ENCODE data around the gene SPIB. TPM values are rescaled to one million over a fixed set of nuclear protein-coding genes. Genes with fewer than 3 reads are reported as not detected.

The SPIB gene
- total RNA-seq, 2 experiments from 2014 or later = 0.36 to 0.47 TPM

- intact Hi-C loops (cut with micrococcal nuclease) = no loop called here
- no peaks in the 10 kb centered on the region for H3K27me3 Mint-ChIP-seq (ENCODE audit: low read depth)
- H3K36me3 Mint-ChIP-seq (ENCODE audit: low read depth) = peaks cover 36% of the 10 kb centered on the region
- no peaks in the 10 kb centered on the region for H3K4me1 Mint-ChIP-seq (ENCODE audit: low read depth)
- H3K4me3 Mint-ChIP-seq = no peak overlapping the region
- H3K9me3 Mint-ChIP-seq = no peaks in the 10 kb centered on the region
- CTCF ChIA-PET = interaction anchor here (0.6 kb wide), 1 partner anchor 57 kb away, joined by 3 read pairs; no protein-coding TSS in a partner anchor
- no peak for DNase-seq
- no peak overlapping the region for H3K27ac Mint-ChIP-seq
Observed at GRCh38 chr19:50398675-50399367, 19.9 kb upstream of the SPIB start.

GRCh38 chr19:50399368-50399745, 19.4 kb upstream of the SPIB start:
- no peaks in the 10 kb centered on the region for H3K9me3 Mint-ChIP-seq
- H3K36me3 Mint-ChIP-seq (ENCODE audit: low read depth) = peaks cover 35% of the 10 kb centered on the region
- no peak overlapping the region for H3K4me3 Mint-ChIP-seq
- intact Hi-C loops (cut with micrococcal nuclease) = no loop called here
- DNase-seq = no peak
- CTCF ChIA-PET = no interaction called here
- H3K4me1 Mint-ChIP-seq (ENCODE audit: low read depth) = no peaks in the 10 kb centered on the region
- no peaks in the 10 kb centered on the region for H3K27me3 Mint-ChIP-seq (ENCODE audit: low read depth)
- H3K27ac Mint-ChIP-seq = no peak overlapping the region

- intact Hi-C loops (cut with micrococcal nuclease) = no loop called here
- Mint-ChIP-seq H3K36me3 (ENCODE audit: low read depth) (peaks cover 41% of the 10 kb centered on the region), H3K4me3 (no peak overlapping the region), H3K27ac (no peak overlapping the region), H3K4me1 (ENCODE audit: low read depth) (no peaks in the 10 kb centered on the region), H3K9me3 (no peaks in the 10 kb centered on the region), H3K27me3 (ENCODE audit: low read depth) (no peaks in the 10 kb centered on the region)
- CTCF ChIA-PET = no interaction called here
- no peak for DNase-seq
Observed at GRCh38 chr19:50401605-50402450, 16.9 kb upstream of the SPIB start.

- intact Hi-C loops (cut with micrococcal nuclease) = no loop called here
- no peak for DNase-seq
- Mint-ChIP-seq H3K36me3 (ENCODE audit: low read depth) (peaks cover 43% of the 10 kb centered on the region), H3K27me3 (ENCODE audit: low read depth) (no peaks in the 10 kb centered on the region), H3K4me3 (no peak overlapping the region), H3K4me1 (ENCODE audit: low read depth) (no peaks in the 10 kb centered on the region), H3K9me3 (no peaks in the 10 kb centered on the region), H3K27ac (no peak overlapping the region)
- CTCF ChIA-PET = no interaction called here
Observed at GRCh38 chr19:50402544-50403301, 16.0 kb upstream of the SPIB start.

- Mint-ChIP-seq H3K4me1 (ENCODE audit: low read depth) (no peaks in the 10 kb centered on the region), H3K27ac (no peak overlapping the region), H3K9me3 (no peaks in the 10 kb centered on the region), H3K27me3 (ENCODE audit: low read depth) (no peaks in the 10 kb centered on the region), H3K4me3 (no peak overlapping the region), H3K36me3 (ENCODE audit: low read depth) (peaks cover 43% of the 10 kb centered on the region)
- CTCF ChIA-PET = no interaction called here
- no peak for DNase-seq
- intact Hi-C loops (cut with micrococcal nuclease) = no loop called here
Observed at GRCh38 chr19:50406156-50406820, 12.4 kb upstream of the SPIB start.

- DNase-seq = no peak
- no peaks in the 10 kb centered on the region for H3K27me3 Mint-ChIP-seq (ENCODE audit: low read depth)
- no peaks in the 10 kb centered on the region for H3K4me1 Mint-ChIP-seq (ENCODE audit: low read depth)
- intact Hi-C loops (cut with micrococcal nuclease) = no loop called here
- CTCF ChIA-PET = no interaction called here
- no peak overlapping the region for H3K27ac Mint-ChIP-seq
- no peaks in the 10 kb centered on the region for H3K9me3 Mint-ChIP-seq
- no peak overlapping the region for H3K4me3 Mint-ChIP-seq
- H3K36me3 Mint-ChIP-seq (ENCODE audit: low read depth) = peaks cover 43% of the 10 kb centered on the region
Observed at GRCh38 chr19:50406829-50407228, 11.9 kb upstream of the SPIB start.

GRCh38 chr19:50409347-50409746, 9.4 kb upstream of the SPIB start:
- H3K27me3 Mint-ChIP-seq (ENCODE audit: low read depth) = no peaks in the 10 kb centered on the region

GRCh38 chr19:50410109-50410508, 8.6 kb upstream of the SPIB start:
- Mint-ChIP-seq H3K4me1 (ENCODE audit: low read depth) (no peaks in the 10 kb centered on the region), H3K27ac (no peak overlapping the region), H3K36me3 (ENCODE audit: low read depth) (peaks cover 49% of the 10 kb centered on the region), H3K27me3 (ENCODE audit: low read depth) (no peaks in the 10 kb centered on the region), H3K4me3 (no peak overlapping the region), H3K9me3 (no peaks in the 10 kb centered on the region)
- CTCF ChIA-PET = interaction anchor here (0.7 kb wide), 1 partner anchor 40 kb away, joined by 3 read pairs; no protein-coding TSS in a partner anchor
- intact Hi-C loops (cut with micrococcal nuclease) = no loop called here
- DNase-seq = no peak

More at GRCh38 chr19:50409347-50409746, 9.4 kb upstream of the SPIB start:
- DNase-seq = no peak
- Mint-ChIP-seq H3K4me1 (ENCODE audit: low read depth) (no peaks in the 10 kb centered on the region), H3K4me3 (no peak overlapping the region), H3K9me3 (no peaks in the 10 kb centered on the region), H3K36me3 (ENCODE audit: low read depth) (peaks cover 43% of the 10 kb centered on the region), H3K27ac (no peak overlapping the region)
- intact Hi-C loops (cut with micrococcal nuclease) = no loop called here
- CTCF ChIA-PET = interaction anchor here (0.8 kb wide), 1 partner anchor 52 kb away, joined by 3 read pairs; no protein-coding TSS in a partner anchor

- no peaks in the 10 kb centered on the region for H3K4me1 Mint-ChIP-seq (ENCODE audit: low read depth)
- intact Hi-C loops (cut with micrococcal nuclease) = no loop called here
Observed at GRCh38 chr19:50412419-50412818, 6.3 kb upstream of the SPIB start.

GRCh38 chr19:50413096-50413495, 5.6 kb upstream of the SPIB start:
- H3K27me3 Mint-ChIP-seq (ENCODE audit: low read depth) = no peaks in the 10 kb centered on the region
- CTCF ChIA-PET = no interaction called here
- H3K9me3 Mint-ChIP-seq = no peaks in the 10 kb centered on the region
- peaks cover 39% of the 10 kb centered on the region for H3K36me3 Mint-ChIP-seq (ENCODE audit: low read depth)
- H3K4me3 Mint-ChIP-seq = no peak overlapping the region
- no peak for DNase-seq
- intact Hi-C loops (cut with micrococcal nuclease) = no loop called here
- H3K4me1 Mint-ChIP-seq (ENCODE audit: low read depth) = no peaks in the 10 kb centered on the region
- no peak overlapping the region for H3K27ac Mint-ChIP-seq

More at GRCh38 chr19:50412419-50412818, 6.3 kb upstream of the SPIB start:
- H3K9me3 Mint-ChIP-seq = no peaks in the 10 kb centered on the region
- no peak overlapping the region for H3K4me3 Mint-ChIP-seq
- DNase-seq = no peak
- no peak overlapping the region for H3K27ac Mint-ChIP-seq
- peaks cover 40% of the 10 kb centered on the region for H3K36me3 Mint-ChIP-seq (ENCODE audit: low read depth)
- H3K27me3 Mint-ChIP-seq (ENCODE audit: low read depth) = no peaks in the 10 kb centered on the region
- CTCF ChIA-PET = no interaction called here

- H3K27me3 Mint-ChIP-seq (ENCODE audit: low read depth) = peaks cover 3% of the 10 kb centered on the region
- H3K9me3 Mint-ChIP-seq = no peaks in the 10 kb centered on the region
- peaks cover 1% of the 10 kb centered on the region for H3K4me1 Mint-ChIP-seq (ENCODE audit: low read depth)
- no peak overlapping the region for H3K27ac Mint-ChIP-seq
- no peak overlapping the region for H3K4me3 Mint-ChIP-seq
- intact Hi-C loops (cut with micrococcal nuclease) = no loop called here
- DNase-seq = no peak
- CTCF ChIA-PET = no interaction called here
- H3K36me3 Mint-ChIP-seq (ENCODE audit: low read depth) = peaks cover 39% of the 10 kb centered on the region
Observed at GRCh38 chr19:50413531-50413930, 5.2 kb upstream of the SPIB start.
